Stimulated activated CD8-positive, alpha-beta memory T cell treated with anti-CD3 and anti-CD28 coated beads, Interleukin-12 subunit alpha, Interleukin-12 subunit beta, amount 100 ng/mL, for 1 hour (primary cell): Measurements from ENCODE around the gene ZBED1.
"Not testable (repeated sequence)": the region's sequence is repeated elsewhere in the genome, so short reads cannot be mapped to it uniquely, and the experiment has no call there.

ENCODE experiments used
- DNase-seq: peaks from one replicate; pipeline ENCODE4 v3.0.0-alpha.2; 2020; ENCODE audit warnings: low read depth

ZBED1 gene

DNA sequence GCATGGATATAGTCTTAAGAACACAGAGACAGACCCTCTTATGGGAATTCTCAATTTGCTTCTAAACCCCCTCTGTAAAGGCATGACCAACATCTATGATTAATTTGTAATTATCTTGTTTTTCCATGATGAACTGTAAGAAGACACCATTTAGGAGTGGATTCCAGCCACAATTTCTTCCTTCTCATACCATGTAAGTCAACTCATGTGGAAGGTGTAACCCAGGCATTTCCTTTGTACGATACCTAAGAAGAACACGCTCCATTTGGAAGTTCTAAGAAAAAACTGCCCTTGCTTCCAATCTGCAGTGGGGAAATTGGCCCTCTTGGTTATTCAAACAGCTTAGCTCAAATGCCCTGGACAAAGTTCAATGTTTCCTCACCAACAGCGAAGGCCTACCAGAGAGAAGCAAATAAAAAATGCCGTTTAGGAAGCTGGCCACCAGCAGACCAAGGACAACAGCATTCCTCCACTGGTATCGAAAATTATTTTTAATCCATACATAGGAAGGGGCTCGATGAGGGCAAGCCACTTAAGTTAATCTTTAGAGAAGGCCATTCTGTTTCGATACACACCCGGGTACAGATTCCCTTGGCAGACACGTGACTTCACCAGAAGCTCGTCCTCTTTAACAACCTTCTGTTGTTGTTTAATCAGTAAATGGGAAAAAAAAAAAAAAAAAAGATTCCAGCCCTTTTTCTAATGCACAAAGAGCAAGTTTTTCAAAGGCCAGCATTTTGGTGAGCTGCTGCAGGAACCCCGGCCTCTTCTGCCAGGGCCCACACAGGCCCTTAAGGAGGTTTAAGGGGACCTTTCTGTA, 2.6 kb downstream of the ZBED1 start:
- DNase-seq = no peak

- DNase-seq = no peak
These were observed 5.2 kb downstream of the ZBED1 start for GRCh38 chrX:2495595-2495994.

DNA sequence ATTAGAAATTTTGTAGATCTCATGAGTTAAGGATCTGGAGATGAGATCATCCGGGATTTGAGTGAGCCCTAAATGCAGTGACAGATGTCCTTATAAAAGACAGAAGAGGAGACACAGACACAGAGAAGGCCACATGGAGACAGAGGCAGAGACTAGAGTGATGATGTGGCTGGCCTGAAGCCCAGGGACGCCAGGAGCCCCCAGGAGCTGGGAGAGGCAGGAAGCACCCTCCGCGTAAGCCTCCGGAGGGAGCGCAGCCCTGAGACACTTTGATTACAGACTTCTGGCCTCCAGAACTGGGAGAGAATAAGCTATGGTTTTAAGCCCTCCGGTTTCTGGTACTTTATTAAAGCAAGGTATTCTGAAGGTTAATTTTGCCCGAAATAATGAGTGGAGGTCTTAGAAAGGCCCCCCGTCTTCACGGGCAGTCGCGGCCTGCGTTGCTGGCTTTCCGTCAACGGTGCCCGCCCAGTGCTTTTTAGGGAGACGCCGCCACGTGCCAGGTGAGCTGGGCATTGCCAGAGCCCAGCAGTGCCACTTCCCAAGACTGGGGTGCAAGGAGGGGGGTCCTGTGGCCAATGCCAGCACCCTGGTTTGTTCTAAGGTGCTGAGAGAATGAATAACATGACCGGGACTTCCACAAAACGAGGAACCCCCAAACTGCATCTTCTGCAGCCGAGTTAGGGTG, 8.1 kb downstream of the ZBED1 start:
- no peak for DNase-seq

DNA sequence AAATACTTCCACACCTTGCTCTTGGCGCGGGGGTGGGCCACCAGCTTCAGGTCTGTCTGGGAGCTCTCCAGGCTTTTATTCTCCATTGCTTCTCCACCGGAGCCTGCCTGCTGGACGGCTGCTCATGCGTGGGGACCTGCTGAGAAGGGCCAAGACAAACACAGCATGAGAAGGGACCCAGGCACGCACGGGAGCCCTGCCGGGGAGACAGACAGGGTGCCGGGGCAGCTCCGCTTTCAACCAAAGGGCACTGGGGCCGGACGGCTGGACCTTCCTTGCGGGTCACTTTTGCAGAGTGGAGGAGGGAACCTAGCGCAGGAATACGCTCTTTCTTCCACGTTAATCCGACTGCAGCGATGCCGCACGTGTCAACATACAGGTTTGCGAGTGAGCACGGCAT, 10.1 kb downstream of the ZBED1 start:
- DNase-seq = no peak

GRCh38 chrX:2489446-2490445, 11.0 kb downstream of the ZBED1 start:
- no peak for DNase-seq

DNA sequence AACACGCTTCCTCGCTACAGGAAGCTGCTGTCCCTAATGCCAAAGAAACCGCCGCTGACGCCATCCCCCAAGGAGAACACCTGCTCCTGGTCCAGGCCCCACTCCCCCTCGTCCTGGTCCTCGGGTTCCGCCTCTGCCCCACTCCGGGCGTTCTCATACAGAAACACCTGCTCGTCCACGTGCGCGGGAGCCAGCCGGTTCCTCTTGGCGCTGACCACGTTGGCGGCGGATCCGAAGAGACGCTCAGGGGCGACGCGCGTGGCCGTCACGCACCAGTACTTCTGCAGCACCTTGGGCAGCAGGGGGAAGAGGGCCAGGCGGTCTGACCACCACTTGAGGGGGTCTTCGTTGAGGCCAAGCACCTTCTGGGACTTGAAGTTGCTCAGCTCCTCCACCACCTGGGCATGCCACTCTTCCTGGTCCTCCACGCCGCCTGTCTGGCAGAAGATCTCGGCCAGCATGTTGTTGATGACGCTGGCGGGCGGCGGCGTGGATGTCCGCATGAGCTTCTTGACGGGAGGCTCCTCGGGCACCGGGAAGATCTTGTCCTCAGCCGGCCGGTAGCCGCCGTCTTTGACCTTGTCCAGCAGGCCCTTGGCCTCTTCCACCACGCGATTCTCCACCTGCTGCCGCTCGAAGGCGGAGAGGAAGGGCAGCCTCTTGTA, 12.0 kb downstream of the ZBED1 start:
- DNase-seq = no peak

DNA sequence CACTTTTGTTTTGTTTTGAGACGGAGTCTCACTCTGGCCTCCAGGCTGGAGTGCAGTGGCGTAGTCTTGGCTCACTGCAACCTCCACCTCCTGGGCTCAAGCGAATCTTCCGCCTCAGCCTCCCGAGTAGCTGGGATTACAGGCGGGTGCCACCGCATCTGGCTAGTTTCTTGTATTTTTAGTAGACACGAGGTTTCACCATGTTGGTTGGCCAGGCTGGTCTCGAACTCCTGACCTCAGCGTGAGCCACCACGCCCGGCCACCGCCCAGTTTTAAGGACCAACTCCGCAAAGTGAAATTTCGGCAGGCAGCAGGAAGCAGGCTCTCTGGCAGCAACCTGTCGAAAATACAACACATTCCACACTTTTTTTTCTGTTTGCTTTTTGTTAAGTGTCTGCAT, 13.4 kb downstream of the ZBED1 start:
- DNase-seq = no peak

- DNase-seq = no peak
These were observed 14.2 kb downstream of the ZBED1 start for GRCh38 chrX:2486476-2487133.

GRCh38 chrX:2485789-2486345, 14.9 kb downstream of the ZBED1 start:
- DNase-seq = no peak

DNA sequence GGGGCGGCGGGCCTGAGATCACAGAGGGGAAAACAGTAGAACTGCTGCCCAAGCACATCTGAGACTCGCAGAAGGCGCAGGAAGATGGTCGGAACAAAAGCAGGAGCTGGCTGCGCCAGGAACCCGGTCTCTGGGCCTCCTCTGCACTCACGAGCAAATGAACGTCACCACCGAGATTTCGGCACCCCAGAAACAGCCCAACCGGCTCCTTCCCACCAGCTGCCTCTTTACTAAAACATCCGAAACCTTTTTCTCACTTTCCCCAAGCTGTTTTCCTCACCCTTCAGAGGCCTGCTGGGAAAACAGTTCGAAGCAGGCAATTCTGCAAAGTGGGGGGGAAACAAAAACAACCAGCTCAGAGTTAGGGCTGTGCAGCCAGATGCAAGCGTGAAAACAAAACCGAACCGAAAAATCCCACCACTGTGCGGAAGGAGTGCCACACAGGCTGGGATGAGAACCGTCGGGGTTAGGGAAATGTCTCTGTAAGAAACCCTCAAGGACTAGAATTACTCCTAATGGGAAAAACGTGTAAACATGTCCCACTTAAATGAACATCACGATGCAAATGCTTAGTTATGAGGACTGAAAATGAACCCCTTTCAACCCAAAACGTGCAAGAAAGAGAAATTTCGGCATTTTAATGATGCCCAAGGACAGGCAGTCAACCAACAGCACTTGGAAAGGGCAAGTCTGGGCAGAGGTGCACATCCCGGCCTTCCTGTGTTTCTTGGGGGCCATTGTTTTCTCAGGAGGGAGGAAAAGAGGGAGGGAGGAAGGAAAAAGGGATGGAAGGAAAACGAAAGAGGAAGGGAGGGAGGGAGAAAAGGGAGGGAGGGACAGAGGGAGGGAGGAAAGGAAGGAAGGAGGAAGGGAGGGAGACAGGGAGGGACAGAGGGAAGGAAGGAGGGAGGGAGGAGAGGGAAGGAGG, 15.8 kb downstream of the ZBED1 start:
- no peak for DNase-seq

DNA sequence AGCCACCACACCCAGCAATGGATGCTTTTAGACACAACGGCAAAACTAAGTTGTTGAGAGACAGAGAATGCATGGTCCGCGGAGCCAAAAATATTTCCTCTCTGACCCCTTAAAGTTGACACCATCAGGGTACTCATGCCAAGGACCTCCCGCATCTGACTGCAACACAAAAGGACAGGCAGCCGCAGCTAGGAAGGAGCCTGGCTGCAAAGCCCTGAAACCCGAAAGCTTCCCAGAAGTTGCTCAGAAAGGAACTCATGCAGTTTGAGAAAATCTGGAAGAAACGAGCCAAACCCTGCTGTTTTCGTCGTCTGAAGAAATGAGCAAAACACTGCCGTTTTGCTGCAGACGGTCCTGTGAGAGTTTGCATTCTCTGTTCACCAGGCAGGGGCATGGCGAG, 16.5 kb downstream of the ZBED1 start:
- DNase-seq = no peak

DNA sequence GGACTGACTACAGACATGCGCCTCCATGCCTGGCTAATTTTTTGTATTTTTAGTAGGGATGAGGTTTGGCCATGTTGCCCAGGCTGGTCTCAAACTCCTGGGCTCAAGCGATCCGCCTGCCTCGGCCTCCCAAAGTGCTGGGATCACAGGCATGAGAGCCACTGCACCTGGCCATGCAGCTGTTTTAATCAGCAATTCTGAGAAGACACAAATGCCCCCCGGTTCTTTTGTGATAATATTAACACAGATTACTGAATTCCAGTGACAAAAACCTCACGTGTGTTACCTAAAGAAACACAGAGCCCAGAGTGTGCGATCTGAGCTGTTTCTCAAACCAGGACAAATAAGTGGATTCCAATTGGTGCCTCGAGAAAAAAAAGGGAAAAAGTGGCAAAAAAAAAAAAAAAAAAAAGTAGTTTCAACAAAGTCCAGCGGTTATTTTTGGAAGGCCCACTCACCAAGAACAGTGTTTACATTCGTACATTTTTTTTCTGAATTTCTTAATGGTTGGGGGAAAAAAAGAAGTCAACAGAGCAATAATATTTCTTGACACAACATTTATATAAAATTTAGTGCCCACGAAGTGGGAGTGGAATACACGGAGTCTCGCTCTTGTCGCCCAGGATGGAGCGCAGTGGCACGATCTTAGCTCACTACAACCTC, 17.2 kb downstream of the ZBED1 start:
- no peak for DNase-seq

DNA sequence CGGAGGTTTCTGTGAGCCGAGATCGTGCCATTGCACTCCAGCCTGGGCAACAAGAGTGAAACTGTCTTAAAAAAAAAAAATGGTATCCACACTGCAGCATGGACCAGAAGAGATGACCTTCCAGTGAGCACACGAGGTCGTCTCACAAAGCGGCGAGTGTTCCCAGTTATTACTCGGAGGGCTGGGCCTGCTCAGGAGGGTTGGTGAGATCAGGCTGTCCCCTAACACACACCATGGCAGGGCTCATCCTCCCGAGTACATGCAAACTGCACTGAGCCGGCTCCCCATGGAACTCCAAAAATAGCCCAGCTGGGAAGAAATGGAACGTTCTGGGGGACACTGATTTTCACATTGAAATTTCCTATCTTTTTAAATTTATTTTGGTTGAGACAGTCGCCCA, 19.2 kb downstream of the ZBED1 start:
- DNase-seq = not testable (repeated sequence)

GRCh38 chrX:2479982-2480381, 20.8 kb downstream of the ZBED1 start:
- not testable (repeated sequence) for DNase-seq

DNA sequence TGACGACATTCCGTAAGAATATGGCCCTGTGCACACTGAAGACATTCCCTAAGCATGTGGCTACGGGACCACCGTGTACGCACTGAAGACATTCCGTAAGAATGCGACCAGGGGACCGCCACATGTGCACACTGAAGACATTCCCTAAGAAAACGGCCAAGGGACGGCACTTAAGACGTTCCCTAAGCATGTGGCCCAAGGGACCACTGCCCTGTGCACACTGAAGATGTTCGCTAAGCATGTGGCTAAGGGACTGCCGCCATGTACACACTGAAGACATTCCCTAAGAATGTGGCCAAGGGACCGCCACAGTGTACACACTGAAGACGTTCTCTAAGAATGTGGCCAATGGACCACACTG, 21.4 kb downstream of the ZBED1 start:
- no peak for DNase-seq

DNA sequence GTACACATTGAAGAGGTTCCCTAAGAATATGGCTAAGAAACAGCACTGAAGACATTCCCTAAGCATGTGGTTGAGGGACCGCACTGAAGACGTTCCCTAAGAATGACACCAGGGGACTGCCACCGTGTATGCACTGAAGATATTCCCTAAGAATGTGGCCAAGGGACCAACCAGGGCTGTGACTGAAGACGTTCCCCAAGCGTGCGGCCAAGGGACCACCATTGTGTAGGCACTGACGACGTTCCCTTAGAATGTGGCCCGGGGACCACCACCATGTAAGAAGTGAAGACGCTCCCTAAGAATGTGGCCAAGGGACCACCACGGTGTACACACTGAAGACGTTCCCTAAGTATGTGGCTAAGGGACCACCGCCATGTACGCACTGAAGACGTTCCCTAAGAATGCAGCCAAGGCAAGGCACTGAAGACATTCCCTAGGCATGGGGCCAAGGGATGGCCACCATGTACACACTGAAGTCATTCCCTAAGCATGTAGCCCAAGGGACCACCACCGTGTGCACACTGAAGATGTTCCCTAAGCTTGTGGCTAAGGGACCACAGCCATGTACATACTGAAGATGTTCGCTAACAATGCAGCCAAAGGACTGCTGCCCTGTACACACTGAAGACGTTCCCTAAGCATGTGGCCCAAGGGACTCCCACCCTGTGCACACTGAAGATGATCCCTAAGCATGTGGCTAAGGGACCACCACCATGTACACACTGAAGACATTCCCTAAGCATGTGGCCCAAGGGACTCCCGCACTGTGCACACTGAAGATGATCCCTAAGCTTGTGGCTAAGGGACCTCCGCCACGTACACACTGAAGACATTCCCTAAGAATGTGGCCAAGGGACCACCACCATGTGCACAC, 22.0 kb downstream of the ZBED1 start:
- DNase-seq = no peak

GRCh38 chrX:2477313-2477712, 23.5 kb downstream of the ZBED1 start:
- not testable (repeated sequence) for DNase-seq

DNA sequence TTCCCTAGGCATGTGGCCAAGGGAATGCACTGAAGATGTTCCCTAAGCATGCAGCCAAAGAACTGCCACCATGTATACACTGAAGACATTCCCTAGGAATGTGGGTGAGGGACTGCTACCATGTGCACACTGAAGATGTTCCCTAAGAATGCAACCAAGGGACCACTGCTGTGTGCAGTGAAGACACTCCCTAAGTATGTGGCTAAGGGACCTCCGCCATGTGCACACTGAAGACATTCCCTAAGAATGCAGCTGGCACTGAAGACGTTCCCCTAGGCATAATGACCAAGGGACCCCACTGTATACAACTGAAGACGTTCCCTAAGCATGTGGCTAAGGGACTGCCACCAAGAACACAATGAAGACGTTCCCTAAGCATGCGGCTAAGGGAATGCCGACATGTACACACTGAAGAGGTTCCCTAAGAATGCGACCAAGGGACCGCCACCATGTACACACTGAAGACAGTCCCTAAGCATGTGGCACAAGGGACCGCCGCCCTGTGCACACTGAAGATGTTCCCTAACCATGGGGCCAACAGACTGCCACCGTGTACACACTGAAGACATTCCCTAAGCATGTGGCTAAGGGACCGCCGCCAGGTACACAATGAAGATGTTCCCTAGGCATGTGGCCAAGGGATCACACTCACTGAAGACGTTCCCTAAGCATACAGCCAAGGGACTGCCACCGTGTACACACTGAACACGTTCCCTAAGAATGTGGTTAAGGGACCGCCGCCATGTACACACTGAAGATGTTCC, 25.6 kb downstream of the ZBED1 start:
- DNase-seq = no peak
